Stimulated activated CD8-positive, alpha-beta memory T cell treated with anti-CD3 and anti-CD28 coated beads, Interleukin-4, amount 100 ng/mL, for 24 hours (primary cell): ENCODE measurements around the gene ATP5F1B.
A peak's percentile ranks its signal among the peaks of the same experiment; 100 is the strongest.
"Not testable (repeated sequence)": the region's sequence is repeated elsewhere in the genome, so short reads cannot be mapped to it uniquely, and the experiment has no call there.

Experiments
- DNase-seq: peaks from one replicate; pipeline ENCODE4 v3.0.0-alpha.2; 2020; ENCODE audit warnings: low read depth

The ATP5F1B gene

GRCh38 chr12:56645717-56646446 is at the start of gene ATP5F1B:
TSS of gene ATP5F1B (minus strand) at chr12:56645984. CDS start at chr12:56645963, 21 bp downstream.
- DNase-seq: peak; percentile 87

GRCh38 chr12:56694161-56694560 is 48.4 kb upstream of the ATP5F1B start:
- DNase-seq: no peak

GRCh38 chr12:56688846-56689109 is 43.0 kb upstream of the ATP5F1B start:
- no peak for DNase-seq

GRCh38 chr12:56688129-56688845 is 42.5 kb upstream of the ATP5F1B start, which contains the start of gene PTGES3:
TSS of gene PTGES3 (minus strand) at chr12:56688284. CDS start at chr12:56687999, 285 bp downstream.
- peak; percentile 97 for DNase-seq

- DNase-seq: peak; percentile 31
These were observed 41.7 kb upstream of the ATP5F1B start for GRCh38 chr12:56687223-56688128.

- DNase-seq: no peak
These were observed 39.1 kb upstream of the ATP5F1B start for GRCh38 chr12:56684745-56685359.

- DNase-seq: no peak
These were observed 36.5 kb upstream of the ATP5F1B start for GRCh38 chr12:56682323-56682722.

GRCh38 chr12:56679883-56680575 is 34.2 kb upstream of the ATP5F1B start:
- DNase-seq: no peak

- no peak for DNase-seq
These were observed 33.1 kb upstream of the ATP5F1B start for GRCh38 chr12:56678852-56679251.

GRCh38 chr12:56677680-56678079 is 31.9 kb upstream of the ATP5F1B start:
- DNase-seq: no peak

- no peak for DNase-seq
These were observed 31.2 kb upstream of the ATP5F1B start for GRCh38 chr12:56676851-56677580.

- no peak for DNase-seq
These were observed 25.8 kb upstream of the ATP5F1B start for GRCh38 chr12:56671608-56672007.

- no peak for DNase-seq
These were observed 25.1 kb upstream of the ATP5F1B start for GRCh38 chr12:56670836-56671235.

- DNase-seq: no peak
These were observed 22.3 kb upstream of the ATP5F1B start for GRCh38 chr12:56668197-56668457.

- DNase-seq: no peak
These were observed 16.3 kb upstream of the ATP5F1B start for GRCh38 chr12:56661979-56662638.

GRCh38 chr12:56661560-56661959 is 15.8 kb upstream of the ATP5F1B start:
- DNase-seq: no peak

GRCh38 chr12:56658921-56659320 is 13.1 kb upstream of the ATP5F1B start:
- no peak for DNase-seq

GRCh38 chr12:56657416-56658379 is 11.9 kb upstream of the ATP5F1B start:
- no peak for DNase-seq

- not testable (repeated sequence) for DNase-seq
These were observed 8.0 kb upstream of the ATP5F1B start for GRCh38 chr12:56653781-56654180.
